Central memory CD8-positive, alpha-beta T cell (primary cell): Measurements from ENCODE around the gene CNIH2.
A peak's percentile ranks its signal among the peaks of the same experiment; 100 is the strongest.
"Not testable (repeated sequence)": the region's sequence is repeated elsewhere in the genome, so short reads cannot be mapped to it uniquely, and the experiment has no call there.

ENCODE experiments used
- ATAC-seq: fragments of 150-1000 bp; cut with Tn5 transposase; replicated peaks from 2 replicates; pipeline ENCODE4 v1.10.0; 2022; ENCODE audit warnings: mild to moderate bottlenecking, moderate FRiP score, moderate number of reproducible peaks; ENCODE audit not compliant: poor library complexity, severe bottlenecking; ENCODE audit errors: extremely low read depth
- DNase-seq, 2 donors: peaks; one replicate each; pipeline ENCODE4 v3.0.0; 2021; ENCODE audit warnings: low spot score in 2 of 2
- H3K27ac Mint-ChIP-seq: one replicate; pipeline ENCODE4 v1.8.0; 2022; ENCODE audit warnings: low read depth, mild to moderate bottlenecking, moderate library complexity, mixed read lengths
- H3K27me3 Mint-ChIP-seq: one replicate; pipeline ENCODE4 v1.8.0; 2022; ENCODE audit warnings: mixed read lengths
- H3K36me3 Mint-ChIP-seq: one replicate; pipeline ENCODE4 v1.8.0; 2022; ENCODE audit warnings: mild to moderate bottlenecking, moderate library complexity, mixed read lengths; ENCODE audit not compliant: insufficient read depth
- H3K4me1 Mint-ChIP-seq: one replicate; pipeline ENCODE4 v1.8.0; 2022; ENCODE audit warnings: mixed read lengths
- H3K4me3 Mint-ChIP-seq: one replicate; pipeline ENCODE4 v1.8.0; 2022; ENCODE audit warnings: mild to moderate bottlenecking, moderate library complexity, mixed read lengths
- H3K9me3 Mint-ChIP-seq: one replicate; pipeline ENCODE4 v1.8.0; 2022; ENCODE audit warnings: mixed read lengths

CNIH2 gene

DNA sequence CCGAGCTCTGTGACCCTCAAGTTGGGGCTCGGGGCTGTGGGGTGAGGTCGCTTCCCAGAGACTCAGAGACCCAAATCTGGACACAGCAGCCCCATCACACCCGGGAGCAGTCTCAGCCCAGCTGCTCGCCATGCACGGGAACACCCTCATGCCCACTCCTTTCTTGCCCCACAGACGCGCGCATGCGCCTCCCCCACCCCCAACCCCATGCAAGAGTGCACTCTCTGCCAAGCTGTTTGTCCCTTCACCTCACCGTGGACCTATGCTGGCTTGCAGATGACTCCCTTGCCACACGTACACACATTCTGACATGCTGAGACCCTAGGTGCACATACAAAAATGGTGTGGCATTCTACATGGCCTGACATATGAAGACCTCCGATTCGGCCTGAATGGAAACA lies 39.3 kb downstream of the CNIH2 start:
- H3K27me3 Mint-ChIP-seq: no peaks in the 10 kb centered on the region
- no peaks in the 10 kb centered on the region for H3K9me3 Mint-ChIP-seq
- peak overlapping the region; percentile 85 for H3K27ac Mint-ChIP-seq
- peak overlapping the region; percentile 61 for H3K4me3 Mint-ChIP-seq
- peaks cover 17% of the 10 kb centered on the region for H3K36me3 Mint-ChIP-seq
- DNase-seq (no peak), ATAC-seq (no peak)
- H3K4me1 Mint-ChIP-seq: peaks cover 40% of the 10 kb centered on the region

DNA sequence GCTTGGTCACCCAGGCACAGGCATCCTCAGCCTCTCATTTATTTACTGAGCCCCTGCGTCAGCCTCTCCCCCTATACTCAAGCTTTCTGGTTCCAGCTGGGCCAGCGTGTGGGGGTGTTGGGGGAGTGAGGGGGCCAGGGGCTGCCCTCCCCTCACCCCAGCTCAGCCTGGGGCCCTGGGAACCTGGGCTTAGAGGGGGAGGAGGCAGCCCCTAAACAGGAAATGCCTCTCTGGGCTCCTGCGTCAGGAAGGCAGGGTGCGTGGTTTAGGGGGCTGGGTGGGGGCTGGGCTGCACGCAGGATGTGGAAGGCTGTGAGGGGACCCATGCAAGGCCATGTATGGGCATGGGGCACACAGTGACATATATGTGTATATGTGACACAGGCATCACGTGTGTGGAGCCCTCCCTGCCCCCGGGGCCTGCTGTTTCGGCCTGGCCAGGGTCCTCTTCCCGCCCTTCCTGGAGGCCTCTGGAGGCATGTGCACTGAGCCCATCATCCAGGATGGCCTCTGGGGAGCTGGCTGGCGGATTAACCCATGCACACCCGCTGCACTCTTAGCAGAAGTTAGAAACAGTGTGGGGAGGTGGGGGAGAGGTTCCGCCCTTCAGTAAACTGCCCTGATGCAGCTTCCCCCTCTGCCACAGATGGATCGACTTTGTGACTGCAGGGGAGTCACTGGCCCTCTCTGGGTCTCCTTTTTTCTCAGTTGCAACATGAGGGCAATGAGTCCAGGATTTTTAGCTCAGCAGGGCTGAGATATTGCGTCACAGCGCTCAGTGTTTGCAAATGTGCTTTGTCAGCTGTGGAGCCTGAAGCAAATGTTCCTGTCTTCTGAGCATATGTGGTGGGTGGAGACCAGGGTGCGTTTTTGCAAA lies 40.0 kb downstream of the CNIH2 start:
- peak; percentile 97 for ATAC-seq
- peaks cover 37% of the 10 kb centered on the region for H3K4me1 Mint-ChIP-seq
- peak in 1 of 2 donors; percentile 66 for DNase-seq

DNA sequence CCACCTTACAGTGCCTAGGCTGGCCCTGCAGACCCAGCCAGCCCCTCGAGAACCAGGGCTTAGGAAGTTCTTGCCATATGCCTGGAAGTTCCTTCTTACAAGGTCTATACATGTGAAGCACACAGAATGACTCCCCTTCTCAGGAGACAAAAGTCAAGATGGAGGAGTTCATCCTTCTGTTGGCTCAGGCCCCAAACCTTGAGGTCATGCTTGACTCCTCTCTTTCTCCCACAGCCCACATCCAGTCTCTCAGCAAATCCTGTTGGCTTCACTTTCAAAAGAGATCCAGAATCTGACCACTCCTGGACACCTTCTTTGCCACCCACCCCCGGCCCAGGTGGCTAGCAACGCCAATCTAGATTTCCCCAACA lies 40.6 kb downstream of the CNIH2 start:
- peaks cover 37% of the 10 kb centered on the region for H3K4me1 Mint-ChIP-seq
- peak overlapping the region; percentile 85 for H3K27ac Mint-ChIP-seq
- H3K27me3 Mint-ChIP-seq: no peaks in the 10 kb centered on the region
- ATAC-seq: no peak
- H3K4me3 Mint-ChIP-seq: peak overlapping the region; percentile 61
- H3K36me3 Mint-ChIP-seq: peaks cover 12% of the 10 kb centered on the region
- no peak for DNase-seq
- no peaks in the 10 kb centered on the region for H3K9me3 Mint-ChIP-seq

More for the DNA sequence above, 40.0 kb downstream of the CNIH2 start:
- Mint-ChIP-seq H3K27me3 (no peaks in the 10 kb centered on the region), H3K36me3 (peaks cover 12% of the 10 kb centered on the region), H3K9me3 (no peaks in the 10 kb centered on the region), H3K27ac (peak overlapping the region; percentile 85), H3K4me3 (peak overlapping the region; percentile 61)

GRCh38 chr11:66320289-66320688 lies 42.3 kb downstream of the CNIH2 start:
- peaks cover 27% of the 10 kb centered on the region for H3K4me1 Mint-ChIP-seq
- H3K27me3 Mint-ChIP-seq, H3K27ac Mint-ChIP-seq, H3K4me3 Mint-ChIP-seq, H3K9me3 Mint-ChIP-seq, H3K36me3 Mint-ChIP-seq, DNase-seq, ATAC-seq: not testable (repeated sequence)

- not testable (repeated sequence) for H3K4me3 Mint-ChIP-seq, DNase-seq, ATAC-seq, H3K36me3 Mint-ChIP-seq, H3K9me3 Mint-ChIP-seq, H3K27me3 Mint-ChIP-seq, H3K27ac Mint-ChIP-seq
- peaks cover 24% of the 10 kb centered on the region for H3K4me1 Mint-ChIP-seq
Measured at GRCh38 chr11:66320748-66321147, 42.8 kb downstream of the CNIH2 start.

DNA sequence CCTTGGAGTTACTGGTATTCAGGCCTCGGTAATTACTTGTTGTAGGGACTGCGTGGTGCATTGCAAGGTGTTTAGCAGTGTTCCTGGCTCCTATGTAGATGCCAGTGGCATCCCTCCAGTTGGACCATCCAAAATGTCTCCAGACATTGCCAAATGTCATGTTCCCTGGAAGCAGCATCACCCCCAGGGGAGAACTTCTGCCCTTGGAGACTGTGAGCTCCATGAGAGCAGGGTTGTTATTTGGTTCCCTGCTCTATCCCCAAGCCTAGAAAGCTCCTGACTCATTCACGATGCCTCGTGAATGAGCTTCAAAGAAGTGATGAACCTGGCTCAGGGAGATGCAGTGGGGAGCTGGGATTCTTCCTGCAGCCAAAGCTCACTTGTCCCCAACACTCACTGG lies 43.6 kb downstream of the CNIH2 start:
- H3K27me3 Mint-ChIP-seq: no peaks in the 10 kb centered on the region
- H3K9me3 Mint-ChIP-seq: no peaks in the 10 kb centered on the region
- H3K4me3 Mint-ChIP-seq: no peak overlapping the region
- peaks cover 26% of the 10 kb centered on the region for H3K4me1 Mint-ChIP-seq
- no peak overlapping the region for H3K27ac Mint-ChIP-seq
- ATAC-seq: no peak
- no peak for DNase-seq
- H3K36me3 Mint-ChIP-seq: no peaks in the 10 kb centered on the region

DNA sequence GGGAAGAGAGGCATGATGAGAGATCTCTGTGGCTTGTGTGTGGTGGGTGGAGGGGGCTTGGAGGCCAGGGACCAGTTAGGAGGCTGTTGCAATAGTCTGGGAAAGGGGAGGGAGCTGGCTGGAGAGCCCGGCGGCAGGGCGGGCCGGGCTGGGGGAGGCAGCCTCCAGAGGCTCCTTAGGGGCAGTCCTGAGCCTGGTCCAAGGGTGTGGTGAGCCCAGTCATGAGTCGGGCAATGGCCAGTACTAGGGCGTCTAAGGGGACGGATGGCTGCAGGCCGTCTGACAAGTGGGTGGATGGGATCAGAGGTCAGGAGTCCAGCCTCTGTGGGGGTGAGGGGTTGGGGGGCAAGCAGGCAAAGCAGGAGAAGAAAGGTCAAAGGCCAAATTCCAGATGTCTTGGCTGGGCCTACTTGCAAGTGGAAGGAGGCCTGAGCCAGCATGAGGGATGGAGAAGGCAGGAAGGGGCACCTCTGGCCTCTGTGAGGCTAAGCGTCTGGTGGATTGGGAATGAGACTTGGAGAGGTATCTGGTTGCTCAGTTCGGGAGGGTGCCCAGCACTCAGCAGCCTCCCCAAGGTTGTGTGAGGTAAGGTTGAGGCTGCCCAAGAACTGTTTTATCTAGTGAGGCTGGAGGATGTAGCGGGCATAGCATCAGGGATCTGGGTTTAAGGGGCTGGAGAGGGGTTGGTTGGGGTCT lies 44.9 kb downstream of the CNIH2 start:
- Mint-ChIP-seq H3K9me3 (no peaks in the 10 kb centered on the region), H3K27ac (no peak overlapping the region), H3K4me3 (no peak overlapping the region), H3K4me1 (peaks cover 27% of the 10 kb centered on the region), H3K36me3 (peaks cover 3% of the 10 kb centered on the region), H3K27me3 (no peaks in the 10 kb centered on the region)
- ATAC-seq (no peak), DNase-seq (no peak)

DNA sequence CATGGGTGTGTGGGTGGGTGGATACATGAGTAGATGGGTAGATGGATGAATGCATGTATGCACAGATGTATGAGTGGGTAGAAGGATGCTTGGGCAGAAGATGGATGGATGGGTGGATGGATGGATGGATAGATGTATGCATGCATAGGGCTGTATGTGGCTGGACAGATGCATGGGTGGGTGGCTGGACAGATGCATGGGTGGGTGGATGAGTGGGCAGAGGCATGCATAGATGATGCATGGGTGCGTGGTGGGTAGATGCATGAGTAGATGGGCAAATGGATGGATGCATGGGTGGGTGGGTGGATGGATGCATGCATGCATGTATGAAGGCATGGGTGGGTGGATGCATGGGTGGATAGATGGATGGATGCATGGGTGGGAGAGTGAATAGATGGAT lies 45.7 kb downstream of the CNIH2 start:
- no peaks in the 10 kb centered on the region for H3K27me3 Mint-ChIP-seq

GRCh38 chr11:66324664-66325063 lies 46.7 kb downstream of the CNIH2 start:
- no peak overlapping the region for H3K27ac Mint-ChIP-seq
- ATAC-seq (no peak), DNase-seq (no peak)
- H3K9me3 Mint-ChIP-seq: no peaks in the 10 kb centered on the region
- H3K27me3 Mint-ChIP-seq: no peaks in the 10 kb centered on the region
- H3K36me3 Mint-ChIP-seq: peaks cover 9% of the 10 kb centered on the region
- no peak overlapping the region for H3K4me3 Mint-ChIP-seq
- peaks cover 25% of the 10 kb centered on the region for H3K4me1 Mint-ChIP-seq

More for the DNA sequence above, 45.7 kb downstream of the CNIH2 start:
- peaks cover 28% of the 10 kb centered on the region for H3K4me1 Mint-ChIP-seq
- no peaks in the 10 kb centered on the region for H3K9me3 Mint-ChIP-seq
- peaks cover 9% of the 10 kb centered on the region for H3K36me3 Mint-ChIP-seq
- H3K27ac Mint-ChIP-seq: no peak overlapping the region
- no peak for ATAC-seq
- H3K4me3 Mint-ChIP-seq: no peak overlapping the region
- no peak for DNase-seq

DNA sequence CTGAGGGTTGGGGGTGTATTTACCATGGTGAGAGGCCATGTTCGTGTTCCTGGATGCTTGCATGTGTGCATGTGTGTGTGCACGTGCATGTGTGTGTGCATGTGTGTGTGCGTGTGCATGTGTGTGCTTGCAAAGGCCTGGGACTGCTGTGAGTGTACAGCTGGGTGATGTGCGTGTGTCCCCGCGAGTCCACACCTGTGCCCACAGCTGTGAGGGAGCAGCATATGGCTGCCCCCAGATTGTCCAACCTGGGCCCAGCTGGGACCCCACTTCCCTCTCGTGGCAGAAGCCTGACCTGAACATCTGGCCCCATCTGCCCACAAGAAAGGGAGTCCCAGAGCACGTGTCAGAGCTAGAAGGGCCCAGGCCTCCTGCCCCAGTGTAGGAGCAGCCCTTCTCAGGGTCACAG lies 47.3 kb downstream of the CNIH2 start:
- ATAC-seq (no peak), DNase-seq (no peak)
- Mint-ChIP-seq H3K27me3 (no peaks in the 10 kb centered on the region), H3K36me3 (peaks cover 9% of the 10 kb centered on the region), H3K27ac (no peak overlapping the region), H3K4me1 (peaks cover 25% of the 10 kb centered on the region), H3K4me3 (no peak overlapping the region), H3K9me3 (no peaks in the 10 kb centered on the region)

GRCh38 chr11:66326261-66327111 lies 48.5 kb downstream of the CNIH2 start:
- H3K36me3 Mint-ChIP-seq: peaks cover 9% of the 10 kb centered on the region
- ATAC-seq (no peak), DNase-seq (no peak)
- H3K27me3 Mint-ChIP-seq: no peaks in the 10 kb centered on the region
- no peak overlapping the region for H3K4me3 Mint-ChIP-seq
- H3K27ac Mint-ChIP-seq: peak overlapping the region; percentile 78
- H3K9me3 Mint-ChIP-seq: no peaks in the 10 kb centered on the region
- H3K4me1 Mint-ChIP-seq: peaks cover 25% of the 10 kb centered on the region

DNA sequence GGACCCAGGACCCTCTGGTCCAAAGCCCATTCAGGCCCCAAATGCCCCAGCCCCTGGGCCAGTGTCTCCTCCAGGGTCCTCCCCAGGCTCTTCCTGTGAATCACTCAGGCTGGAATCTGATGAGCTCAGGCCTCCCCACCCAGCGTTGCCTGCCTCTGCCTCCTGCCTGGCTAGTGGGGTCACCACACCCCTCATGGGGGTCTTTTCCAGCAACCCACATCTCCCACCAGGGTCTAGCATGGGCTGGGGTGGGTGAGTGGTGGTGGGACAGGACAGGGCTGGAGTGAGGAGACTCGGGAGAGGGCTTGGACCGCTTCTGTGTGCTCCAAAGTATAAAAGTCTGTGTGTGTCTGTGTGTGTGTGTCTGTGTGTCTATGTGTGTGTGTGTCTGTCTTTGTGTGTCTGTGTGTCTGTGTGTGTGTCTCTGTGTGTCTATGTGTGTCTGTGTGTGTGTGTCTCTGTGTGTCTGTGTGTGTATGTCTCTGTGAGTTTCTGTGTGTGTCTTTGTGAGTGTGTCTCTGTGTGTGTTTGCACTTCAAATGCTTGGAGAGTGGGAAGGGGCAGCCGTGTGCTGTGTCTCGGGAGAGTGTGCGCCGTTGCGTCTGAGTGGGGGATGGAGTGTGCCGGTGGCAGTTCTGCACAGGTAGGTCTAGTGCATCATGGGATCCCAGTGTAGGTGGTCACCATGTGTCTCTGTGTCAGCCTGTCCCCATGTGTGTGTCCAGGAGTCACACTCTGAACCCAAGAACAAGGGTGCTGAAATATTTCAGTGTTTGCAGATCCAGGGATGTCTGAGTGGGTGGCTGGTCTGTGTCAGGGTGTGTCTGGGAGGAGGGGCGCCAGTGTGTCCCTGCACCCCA lies 49.4 kb downstream of the CNIH2 start:
- Mint-ChIP-seq H3K9me3 (no peaks in the 10 kb centered on the region), H3K36me3 (peaks cover 9% of the 10 kb centered on the region), H3K4me1 (peaks cover 25% of the 10 kb centered on the region), H3K27me3 (no peaks in the 10 kb centered on the region), H3K27ac (peak overlapping the region; percentile 52), H3K4me3 (peak overlapping the region; percentile 3)
- no peak for ATAC-seq
- DNase-seq: no peak
